ENCODE results near the gene PSMB8.
"Not testable (repeated sequence)": the region's sequence is repeated elsewhere in the genome, so short reads cannot be mapped to it uniquely, and the experiment has no call there.

Gene PSMB8

DNA sequence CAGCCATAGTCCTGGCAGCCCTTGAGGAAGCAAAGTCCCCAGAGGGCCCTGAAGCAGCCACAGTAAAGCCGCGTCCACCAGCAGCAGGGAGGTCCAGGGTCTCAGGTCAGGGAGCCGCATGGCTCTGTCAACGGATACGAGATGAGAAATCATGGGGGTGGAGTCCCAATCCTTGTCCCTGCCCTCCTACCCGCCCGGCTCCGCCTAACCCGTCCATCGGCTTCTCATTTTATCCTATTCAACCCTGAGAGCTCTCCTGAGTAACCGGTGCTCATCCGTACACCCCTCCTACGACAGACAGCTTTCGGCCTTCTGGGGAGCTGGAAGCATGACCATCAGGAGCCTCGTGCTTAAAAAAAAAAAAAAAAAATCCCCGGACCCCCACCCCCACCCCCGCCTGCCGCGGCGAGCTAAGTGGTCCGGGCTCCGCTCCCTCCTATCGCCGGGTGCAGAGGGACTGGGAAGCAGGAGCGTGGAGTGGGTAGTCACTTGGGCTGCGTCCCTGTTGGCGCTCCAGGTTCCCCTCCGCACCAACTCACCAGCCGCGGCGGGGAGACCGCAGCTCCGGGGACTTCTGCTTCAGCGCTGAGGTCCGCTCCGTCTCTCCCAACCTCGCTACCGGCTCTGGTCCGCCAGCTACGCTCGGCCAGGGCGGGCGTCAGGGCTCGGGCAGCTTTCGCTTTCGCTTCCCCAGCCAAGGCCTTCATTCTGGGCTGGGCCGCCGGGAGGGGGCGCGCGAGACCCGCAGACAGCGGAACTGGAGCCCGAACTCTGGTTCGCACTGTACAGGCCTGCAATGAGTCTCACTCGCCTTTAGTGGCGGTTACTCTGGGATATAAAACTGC is 5.5 kb downstream of the PSMB8 start, which contains the start of gene TAP2:
TAP2 (minus strand) TSS at position 626 of the 845 bp plus-strand sequence; CDS start at position 120, 506 bp downstream.
- DNase-seq (ENCODE audit: low read depth in 3 of 3), result peak; percentile 93 to 98 (median 97)

DNA sequence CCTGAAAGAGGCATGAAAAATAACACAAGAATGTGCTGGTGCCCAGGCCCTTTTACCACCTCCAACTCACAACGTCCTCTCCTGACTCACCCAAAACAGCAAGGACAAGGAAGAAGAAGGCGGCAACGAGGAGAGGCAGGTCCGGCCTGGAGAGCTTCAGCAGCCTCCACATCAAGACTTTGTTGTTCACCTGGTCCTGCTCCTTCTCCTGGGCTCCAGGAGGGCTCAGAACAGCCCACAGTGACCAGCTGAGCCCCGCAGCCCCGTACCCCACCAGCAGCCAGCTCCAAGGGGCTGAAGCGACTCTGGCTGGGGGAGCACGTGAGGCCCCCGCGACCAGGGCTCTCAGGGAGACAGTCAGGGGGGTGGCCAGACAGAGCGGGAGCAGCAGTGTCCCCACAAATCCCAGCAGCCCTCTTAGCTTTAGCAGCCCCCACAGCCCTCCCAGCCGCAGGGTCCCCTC is 6.2 kb downstream of the PSMB8 start:
- no peak for DNase-seq (ENCODE audit: low read depth in 3 of 3)

DNA sequence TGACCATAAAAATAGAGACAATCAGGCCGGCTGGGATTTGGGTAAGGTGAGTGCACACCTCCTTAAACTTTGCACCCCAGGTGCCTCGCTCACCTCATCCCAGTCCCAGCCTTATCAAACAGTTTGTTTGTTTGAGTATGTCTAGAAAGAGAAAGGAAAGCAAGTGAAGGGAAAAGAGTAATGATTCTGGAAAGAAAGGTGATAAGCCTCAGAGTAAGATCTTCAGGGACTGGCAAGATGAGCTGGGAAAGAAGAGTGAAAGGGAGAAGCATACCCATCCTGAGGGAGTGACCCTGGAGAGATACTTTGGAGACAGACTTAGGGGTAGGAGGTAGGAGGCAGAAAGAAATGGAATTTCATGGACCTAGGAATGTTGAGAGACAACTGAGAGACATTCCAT is 7.0 kb downstream of the PSMB8 start:
- no peak for DNase-seq (ENCODE audit: low read depth in 3 of 3)

DNA sequence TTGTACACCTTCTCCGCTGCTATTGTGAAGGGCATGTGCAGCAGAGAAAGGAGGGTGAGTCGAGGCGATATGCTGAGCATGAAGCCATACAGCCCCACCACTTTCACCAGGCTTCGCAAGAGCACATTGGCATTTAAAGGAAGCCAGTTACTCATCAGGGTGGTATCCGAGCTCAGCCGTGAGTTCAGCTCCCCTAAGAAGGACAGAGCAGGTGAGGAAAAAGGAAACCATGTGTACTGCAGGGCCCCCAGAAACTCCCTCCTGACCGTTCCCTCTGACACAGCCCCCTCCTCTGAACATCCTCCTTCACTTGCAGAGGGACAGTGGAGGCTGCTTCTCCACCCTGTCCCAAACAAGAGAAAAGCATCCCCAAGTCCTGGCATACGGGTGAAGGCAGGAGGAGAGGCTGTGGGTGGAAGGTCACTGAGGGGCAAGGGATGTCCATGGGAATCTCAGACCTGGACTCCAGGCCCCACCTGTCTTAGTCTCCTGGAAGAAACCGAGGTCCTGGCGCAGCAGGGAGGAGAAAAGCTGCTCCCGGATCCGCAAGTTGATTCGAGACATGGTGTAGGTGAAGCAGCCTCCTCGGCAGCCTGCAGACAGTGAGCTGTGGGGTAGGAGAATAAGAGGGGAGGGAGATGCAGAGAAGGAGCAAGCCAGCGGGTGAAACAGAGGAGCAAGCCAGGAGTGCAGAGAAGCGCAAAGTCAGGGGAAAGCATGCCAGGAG is 8.5 kb downstream of the PSMB8 start:
- DNase-seq (ENCODE audit: low read depth in 3 of 3), result no peak

DNA sequence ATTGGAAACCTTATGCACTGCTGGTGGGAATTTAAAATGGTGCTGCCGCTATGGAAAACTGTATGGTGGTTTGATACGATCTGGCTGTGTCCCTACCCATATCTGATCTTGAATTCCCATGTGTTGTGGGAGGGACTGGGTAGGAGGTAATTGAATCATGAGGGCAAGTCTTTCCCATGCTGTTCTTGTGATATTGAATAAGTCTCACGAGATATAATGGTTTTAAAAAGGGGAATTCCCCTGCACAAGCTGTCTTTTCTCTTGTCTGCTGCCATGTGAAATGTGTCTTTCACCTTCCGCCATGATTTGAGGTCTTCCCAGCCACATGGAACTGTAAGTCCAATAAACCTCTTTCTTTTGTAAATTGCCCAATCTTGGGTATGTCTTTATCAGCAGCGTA is 10.2 kb downstream of the PSMB8 start:
- DNase-seq (ENCODE audit: low read depth in 3 of 3), result no peak

DNA sequence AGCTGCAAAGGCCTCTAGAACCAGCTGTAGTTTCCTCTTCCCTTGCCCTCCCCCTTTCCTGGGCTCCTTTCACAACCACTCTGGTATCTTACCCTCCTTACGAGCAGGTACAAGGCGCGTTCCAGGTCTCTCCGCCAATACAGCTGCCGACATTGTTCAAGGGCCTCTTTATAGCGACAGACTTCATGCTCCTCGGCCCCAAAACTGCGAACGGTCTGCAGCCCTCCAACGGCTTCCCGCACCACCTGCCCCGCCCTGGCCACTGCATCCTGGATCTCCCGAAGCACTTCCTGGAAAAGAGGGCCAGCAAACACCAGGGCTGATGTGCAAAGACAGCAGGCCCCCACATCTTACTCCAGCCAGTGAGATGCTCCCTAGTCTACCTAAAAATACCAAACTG is 11.3 kb downstream of the PSMB8 start:
- no peak for DNase-seq (ENCODE audit: low read depth in 3 of 3)

DNA sequence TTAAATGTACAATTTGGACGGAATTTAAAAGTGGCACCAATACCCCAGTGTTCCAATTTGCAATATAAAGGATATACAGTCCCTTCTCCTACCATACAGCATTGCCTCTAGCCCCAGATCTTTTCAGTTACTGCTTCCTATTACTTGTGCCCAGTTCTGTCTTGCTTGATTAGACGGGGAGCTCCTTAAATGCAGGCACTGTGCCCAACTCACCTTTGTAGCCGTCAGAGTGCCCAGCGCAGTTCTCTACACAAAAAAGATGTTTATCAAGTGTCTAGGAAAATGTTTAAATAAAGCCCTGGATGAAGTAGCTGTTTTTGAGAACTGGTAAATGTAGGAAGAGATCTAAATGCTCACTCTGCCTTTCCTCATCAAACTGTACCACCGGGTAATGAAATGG is 12.9 kb downstream of the PSMB8 start:
- DNase-seq (ENCODE audit: low read depth in 3 of 3), result no peak

DNA sequence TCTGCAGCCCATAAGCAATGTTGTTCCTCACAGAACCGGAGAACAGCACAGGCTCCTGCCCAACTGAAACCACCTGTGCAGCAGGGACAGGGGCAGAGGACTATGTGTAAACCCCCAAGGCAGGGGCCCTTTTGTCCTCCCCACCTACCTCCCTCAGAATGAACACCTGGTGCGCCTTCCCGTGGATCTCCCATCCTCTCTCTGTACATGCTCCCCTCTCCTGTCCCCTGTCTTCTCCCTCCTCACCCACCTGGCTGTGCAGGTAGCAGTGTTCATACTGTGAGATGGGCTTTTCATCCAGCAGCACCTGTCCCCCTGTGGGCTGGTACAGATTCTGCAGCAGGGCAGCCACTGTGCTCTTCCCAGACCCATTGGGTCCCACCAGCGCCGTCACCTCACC is 13.8 kb downstream of the PSMB8 start:
- no peak for DNase-seq (ENCODE audit: low read depth in 3 of 3)

DNA sequence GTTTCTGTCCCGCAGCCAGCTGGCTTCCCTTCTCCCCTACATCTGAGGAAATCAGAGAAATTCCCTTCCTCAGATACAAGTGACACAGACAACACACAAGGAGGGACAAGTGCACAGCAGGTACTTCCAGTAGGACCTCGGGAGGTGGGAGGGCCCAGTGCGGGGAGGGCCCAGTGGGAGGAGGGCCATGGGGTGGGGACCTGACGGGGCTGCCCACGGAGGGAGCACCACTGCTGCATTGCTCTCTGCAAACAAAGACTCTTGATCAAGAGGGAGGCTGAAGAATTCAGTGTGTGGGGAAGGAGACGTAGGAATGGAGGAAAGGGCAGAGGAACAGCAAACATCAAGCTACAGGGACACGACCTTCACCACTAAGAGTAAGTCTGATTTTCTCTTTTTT is 14.4 kb downstream of the PSMB8 start:
- DNase-seq (ENCODE audit: low read depth in 3 of 3), result no peak

DNA sequence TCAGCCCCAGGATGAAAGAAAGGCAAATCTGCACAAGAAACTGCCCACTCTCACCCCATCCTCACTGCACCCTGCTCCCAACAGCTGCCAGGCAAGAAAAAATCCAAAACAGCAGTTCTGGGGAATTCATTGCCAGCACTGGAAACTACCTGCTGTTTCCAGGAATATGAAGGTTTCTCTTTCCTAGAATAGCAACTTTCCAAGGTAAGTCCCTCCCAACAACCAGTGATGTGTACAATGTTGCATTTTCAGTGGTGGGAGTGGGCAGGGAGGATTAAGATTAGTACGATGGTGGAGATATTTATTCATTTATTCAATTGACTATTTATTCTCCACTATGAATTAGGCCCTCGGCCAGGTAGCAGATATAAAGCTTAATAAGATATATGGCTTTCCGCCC is 16.8 kb downstream of the PSMB8 start:
- DNase-seq (ENCODE audit: low read depth in 3 of 3), result no peak

DNA sequence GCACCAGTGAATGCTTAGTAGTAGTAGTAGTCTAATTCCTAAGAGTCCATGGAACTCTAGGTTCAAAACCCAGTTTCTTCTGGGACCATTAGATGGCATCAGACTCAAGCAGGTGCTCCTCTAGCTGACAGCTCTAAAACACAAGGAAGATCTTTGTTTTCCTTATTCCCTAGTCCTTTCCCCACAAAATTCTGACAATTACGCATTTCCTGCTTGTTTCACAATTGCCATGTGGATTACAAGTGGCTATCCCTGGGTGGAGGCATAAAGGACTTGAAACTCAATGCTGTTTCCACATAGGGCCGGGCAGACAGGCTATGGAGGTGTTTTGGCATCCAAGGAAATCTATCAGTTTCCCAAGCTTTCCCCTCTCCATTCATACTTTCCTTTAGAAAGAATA is 17.9 kb downstream of the PSMB8 start:
- no peak for DNase-seq (ENCODE audit: low read depth in 3 of 3)

DNA sequence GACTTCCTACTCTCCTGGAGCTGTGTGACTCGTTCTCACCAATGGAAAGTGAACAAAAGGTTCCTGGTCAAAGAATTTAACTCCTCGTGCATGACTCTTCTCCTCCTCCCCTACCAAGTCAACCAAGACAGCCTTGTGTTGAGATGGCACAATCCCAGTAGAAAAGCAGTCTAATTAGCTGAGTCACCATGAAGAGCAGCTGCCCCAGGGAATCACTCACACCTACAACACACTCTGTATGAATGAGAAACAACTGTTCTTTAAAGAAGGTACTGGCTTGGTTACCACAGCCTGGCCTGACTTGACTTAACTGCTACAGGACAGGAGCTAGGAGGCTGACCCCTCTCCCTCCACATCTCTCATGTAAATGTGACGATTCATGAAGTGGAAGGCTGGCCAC is 24.1 kb downstream of the PSMB8 start:
- no peak for DNase-seq (ENCODE audit: low read depth in 3 of 3)

DNA sequence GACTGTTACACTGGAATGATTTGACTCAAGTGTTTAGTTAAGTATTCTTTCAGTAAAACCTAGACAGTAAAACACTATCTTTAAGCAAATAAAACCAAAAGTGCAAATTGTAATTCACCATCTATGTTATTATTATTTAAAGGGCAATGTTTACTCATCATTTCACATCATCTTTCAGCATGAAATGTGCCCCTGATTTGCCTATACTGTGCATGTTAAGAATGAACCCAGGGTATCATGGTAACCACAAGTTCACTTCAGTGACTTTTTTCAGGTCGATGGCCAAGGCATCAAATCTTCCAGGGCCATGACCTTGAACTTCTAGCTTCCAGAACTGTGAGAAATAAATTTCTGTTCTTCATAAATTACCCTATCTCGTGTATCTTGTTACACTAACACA is 25.0 kb downstream of the PSMB8 start:
- no peak for DNase-seq (ENCODE audit: low read depth in 3 of 3)

DNA sequence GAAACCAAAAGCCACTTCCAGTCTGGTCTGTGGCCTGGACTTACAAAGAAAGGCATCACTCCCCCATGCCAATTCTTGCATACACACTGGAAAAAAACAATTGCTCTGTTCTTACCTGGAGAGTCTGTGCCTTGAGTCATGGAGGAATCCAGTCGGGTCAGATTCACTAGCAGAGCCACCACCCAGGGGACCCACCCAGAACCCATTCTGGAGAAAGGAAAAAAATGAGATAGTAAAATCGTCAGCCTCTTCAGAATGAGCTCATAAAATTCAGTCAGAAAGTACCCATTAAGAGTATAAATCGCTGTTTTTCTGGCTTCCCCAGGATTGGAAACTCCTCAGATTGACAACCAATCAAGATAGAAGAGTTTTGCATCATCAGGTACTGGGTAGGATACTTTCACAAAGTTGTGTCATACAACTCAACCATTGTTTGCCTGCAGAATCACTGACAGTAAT is 27.1 kb downstream of the PSMB8 start, which contains the start of gene HLA-DOB:
HLA-DOB (minus strand) TSS at position 257 of the 459 bp plus-strand sequence; CDS start at position 206, 51 bp downstream.
- DNase-seq (ENCODE audit: low read depth in 3 of 3), result no peak

DNA sequence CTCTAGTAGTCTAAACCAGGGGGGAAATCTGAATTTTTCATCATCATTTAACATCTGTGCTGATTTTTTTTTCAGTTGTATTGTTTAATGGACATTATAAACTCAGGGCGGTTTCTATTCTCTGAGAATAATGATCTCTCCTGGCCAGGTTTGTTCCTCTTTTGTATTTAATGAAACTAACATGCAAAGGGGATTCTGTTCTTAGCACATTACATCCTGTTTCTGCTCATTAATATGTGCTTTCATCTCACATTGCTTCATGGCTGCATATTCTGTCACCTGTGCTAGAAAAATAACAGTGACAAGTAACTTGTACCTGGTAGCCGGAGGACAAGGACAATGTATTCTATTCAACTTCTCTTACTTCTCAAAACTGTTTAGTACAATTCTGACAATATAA is 27.9 kb downstream of the PSMB8 start:
- DNase-seq (ENCODE audit: low read depth in 3 of 3), result no peak

DNA sequence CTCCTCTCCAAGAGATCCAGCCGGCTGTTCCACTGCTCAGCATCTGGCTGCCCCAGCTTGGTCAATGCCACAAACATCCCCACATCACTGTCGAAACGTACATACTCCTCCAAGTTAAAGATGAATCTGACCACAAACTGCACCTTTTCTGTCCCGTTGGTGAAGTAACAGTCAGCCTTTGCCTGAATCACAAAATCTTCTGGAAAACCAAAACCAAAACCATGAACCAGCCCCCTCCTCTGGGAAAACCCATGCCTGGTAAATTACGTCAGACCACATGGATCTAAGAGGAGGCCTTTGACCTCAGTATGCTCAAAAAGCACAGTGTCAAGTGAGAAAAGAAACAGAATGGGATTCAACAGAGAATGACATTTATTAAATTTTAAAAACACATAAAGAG is 28.7 kb downstream of the PSMB8 start:
- DNase-seq (ENCODE audit: low read depth in 3 of 3), result no peak

DNA sequence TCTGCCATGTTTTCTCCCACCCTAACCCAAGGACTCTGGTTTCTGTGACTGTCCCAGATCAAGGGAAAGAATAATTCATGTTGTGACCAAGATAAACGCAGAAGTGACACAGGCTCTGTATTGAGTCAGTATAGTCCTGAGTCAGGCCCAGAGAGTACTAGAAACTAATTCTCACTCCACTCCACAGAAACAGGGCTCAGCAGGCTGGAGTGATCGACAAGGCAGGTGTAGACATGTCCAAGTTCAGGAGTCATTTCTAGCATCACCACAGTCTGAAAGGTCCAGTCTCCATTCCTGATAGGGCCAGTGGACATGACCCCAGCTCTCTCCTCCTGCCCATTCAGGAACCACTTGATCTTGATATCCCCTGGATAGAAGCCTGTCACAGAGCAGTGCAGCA is 29.7 kb downstream of the PSMB8 start:
- no peak for DNase-seq (ENCODE audit: low read depth in 3 of 3)

DNA sequence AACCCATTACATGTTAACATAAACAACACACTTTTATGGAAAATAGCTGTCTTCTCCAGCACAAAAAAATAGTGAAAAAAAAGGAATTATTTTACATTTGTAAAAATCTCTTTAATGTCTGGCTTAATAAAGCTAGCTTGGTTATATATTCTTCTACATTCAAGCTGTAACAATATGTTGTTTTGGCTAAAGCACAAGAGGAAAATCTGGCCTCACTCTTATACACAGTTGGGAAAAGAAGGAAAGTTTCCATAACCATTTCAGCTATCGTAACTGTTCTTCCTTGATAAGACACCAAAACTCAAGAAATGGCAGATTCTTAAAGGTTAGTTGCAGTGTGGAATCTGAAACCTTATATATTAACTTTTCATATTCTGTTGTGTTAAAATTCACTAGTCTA is 34.7 kb downstream of the PSMB8 start:
- DNase-seq (ENCODE audit: low read depth in 3 of 3), result no peak

DNA sequence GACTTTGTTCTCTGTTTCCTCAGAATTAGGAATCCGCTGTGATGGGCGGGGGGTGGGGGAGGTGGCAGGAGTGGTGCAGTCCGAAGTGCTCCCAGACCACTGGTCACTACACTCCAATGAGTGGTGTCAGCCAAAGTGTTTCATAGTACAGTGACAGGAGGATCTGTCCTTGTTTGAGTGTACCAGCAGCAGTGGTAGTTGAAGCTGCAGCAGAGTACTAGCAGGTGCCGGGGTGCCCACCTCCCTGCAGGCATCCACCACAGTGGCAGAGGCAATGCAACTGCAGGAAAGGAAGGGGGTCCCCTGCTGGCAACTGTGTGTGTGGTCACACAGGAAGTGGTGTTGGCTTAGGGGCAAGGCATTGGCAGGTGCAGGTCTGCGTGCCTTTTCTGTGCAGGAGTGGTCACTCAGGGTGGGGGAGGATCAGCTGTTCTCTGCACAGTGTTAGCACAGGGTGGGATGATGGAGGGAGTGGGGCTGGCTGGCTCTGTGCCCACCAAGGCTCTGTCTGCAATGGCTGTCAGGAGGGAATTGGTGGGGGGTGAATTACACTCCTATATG is 36.7 kb downstream of the PSMB8 start:
- no peak for DNase-seq (ENCODE audit: low read depth in 3 of 3)

DNA sequence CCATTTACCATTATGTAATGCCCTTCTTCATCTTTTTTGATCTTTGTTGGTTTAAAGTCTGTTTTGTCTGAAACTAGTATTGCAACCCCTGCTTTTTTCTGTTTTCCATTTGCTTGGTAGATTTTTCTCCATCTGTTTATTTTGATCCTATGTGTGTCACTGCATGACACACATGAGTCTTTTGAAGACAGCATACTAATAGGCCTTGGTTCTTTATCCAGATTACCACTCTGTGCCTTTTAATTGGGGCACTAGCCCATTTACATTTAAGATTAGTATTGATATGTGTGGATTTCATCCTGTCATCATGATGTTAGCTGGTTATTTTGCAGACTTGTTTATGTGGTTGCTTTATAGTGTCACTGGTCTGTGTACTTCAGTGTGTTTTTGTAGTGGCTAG is 38.4 kb downstream of the PSMB8 start:
- not testable (repeated sequence) for DNase-seq (ENCODE audit: low read depth in 3 of 3)

DNA sequence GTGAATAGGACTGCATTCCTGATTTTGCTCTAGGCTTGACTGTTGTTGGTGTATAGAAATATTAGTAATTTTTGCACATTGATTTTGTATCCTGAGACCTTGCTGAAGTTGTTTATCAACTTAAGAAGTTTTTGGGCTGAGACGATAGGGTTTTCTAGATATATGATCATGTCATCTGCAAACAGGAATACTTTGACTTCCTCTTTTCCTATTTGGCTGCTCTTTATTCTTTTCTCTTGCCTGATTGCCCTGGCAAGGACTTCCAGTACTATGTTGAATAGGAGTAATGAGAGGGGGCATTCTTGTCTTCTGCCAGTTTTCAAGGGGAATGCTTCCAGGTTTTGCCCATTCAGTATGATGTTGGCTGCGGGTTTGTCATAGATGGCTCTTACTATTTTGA is 40.4 kb downstream of the PSMB8 start:
- DNase-seq (ENCODE audit: low read depth in 3 of 3), result no peak

DNA sequence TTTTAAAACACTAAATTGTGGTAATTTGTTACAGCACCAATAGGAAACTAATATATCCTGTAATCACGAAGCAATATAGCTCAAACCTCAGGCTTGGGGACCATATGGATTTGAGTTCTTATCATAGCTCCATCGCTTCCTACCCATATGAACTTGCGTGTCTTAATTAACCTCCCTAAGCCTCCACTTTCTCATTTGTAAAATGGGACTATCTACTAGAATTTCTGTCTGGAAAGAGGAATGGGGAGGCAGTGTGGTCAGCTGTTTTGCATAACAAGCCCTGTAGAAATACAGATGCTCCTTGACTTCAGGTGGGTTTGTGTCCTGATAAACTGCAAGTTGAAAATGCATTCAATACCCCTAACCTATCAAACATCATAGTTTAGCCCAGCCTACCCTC is 44.1 kb downstream of the PSMB8 start:
- DNase-seq (ENCODE audit: low read depth in 3 of 3), result no peak

DNA sequence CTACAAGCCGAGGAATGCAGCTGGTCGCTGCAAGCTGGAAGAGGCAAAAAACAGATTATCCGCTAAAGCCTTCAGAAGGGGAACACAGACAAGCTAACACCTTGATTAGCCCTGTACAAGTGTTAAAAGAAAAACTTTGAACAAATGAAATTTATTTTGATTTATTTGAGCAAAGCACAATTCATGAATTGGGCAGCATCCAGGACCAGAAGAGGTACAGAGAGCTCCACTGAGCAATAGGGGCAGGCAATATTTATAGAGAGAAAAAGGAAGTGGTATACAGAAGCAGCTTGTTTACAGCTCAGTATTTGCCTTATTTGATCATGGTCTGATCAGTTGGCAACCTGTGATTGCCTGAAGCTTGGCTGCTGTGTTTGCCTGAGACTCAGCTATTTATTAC is 44.7 kb downstream of the PSMB8 start:
- DNase-seq (ENCODE audit: low read depth in 3 of 3), result no peak
